ENCODE results near the gene LARGE1.
"Not testable (repeated sequence)": the region's sequence is repeated elsewhere in the genome, so short reads cannot be mapped to it uniquely, and the experiment has no call there.

Gene LARGE1

DNA sequence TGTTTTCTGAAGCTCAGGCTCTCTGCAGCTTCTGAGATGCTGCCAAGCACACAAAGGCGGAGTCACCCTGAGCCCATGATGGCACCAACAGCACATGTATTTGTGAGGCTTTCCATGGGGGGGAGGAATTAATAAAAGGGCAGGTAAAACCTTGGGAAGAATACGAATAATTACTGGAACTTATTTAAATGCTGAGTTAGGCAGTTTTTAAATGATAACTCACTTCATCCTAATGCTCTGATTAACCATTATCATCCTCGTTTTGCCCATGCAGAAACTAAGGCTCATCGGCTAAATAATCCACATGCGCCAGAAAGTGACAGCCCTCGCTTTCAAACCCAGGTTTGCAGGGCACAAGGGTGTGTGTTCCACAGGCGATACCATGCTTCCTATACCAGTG lies 35.4 kb downstream of the LARGE1 start:
- no peak for DNase-seq (ENCODE audit: low read depth in 2 of 2)

DNA sequence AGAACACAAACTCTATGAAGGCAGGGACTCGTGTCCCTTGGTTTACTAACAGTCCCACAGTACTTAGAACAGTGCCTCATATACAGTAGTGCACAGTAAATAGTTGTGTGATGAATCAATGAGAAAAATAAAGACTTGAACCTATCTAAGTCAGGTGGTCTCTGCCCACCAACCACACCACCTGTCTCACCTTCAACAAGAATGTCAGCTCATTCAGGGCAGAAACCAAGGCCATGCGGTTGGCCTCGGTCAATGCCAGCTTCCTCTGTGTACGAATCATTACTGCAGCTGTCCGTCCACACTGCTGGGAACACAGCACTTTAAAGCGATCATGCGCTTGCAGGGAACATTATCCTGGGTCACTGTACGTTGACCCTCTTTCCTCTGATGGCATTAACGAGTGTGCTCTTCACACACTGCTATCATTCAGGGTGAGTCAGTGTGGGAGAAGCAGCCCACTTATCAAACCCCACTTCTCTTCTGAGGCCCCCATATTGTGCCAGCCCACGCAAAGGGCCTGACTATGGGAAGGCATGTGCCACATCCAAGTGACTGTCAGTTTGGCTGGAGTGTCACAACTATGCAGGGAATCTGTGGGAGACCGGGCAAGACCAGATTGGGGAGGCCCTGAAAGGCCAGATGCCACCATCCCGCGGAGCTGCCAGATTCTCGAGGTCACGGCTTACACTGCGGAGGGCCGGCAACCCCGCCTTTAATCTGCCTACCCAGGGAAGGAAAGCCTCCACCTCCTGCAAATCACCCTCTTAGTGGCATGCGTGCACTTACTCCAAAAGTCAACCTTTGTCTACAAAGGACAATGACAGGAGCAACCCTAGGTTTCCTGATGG lies 36.1 kb downstream of the LARGE1 start:
- DNase-seq (ENCODE audit: low read depth in 2 of 2), result no peak

DNA sequence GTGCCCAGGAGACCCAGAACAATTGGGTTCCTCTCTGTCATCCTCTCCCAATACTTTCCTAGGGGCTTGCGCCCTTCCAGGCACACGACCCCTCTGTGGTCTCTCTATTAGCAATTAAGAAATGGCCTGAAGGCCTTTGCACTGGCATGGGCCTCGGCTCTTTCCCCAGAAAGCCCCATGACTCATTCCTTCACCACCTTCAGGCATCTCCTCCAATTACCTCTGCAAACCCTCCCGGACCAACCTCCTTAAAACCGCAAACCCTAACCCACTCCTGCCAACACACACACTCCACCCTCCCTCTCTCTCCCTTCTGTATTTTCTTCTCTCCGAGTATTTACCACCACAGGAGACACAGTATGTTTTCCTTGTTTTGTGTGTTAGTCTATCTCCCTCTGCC lies 36.7 kb downstream of the LARGE1 start:
- DNase-seq (ENCODE audit: low read depth in 2 of 2), result no peak

DNA sequence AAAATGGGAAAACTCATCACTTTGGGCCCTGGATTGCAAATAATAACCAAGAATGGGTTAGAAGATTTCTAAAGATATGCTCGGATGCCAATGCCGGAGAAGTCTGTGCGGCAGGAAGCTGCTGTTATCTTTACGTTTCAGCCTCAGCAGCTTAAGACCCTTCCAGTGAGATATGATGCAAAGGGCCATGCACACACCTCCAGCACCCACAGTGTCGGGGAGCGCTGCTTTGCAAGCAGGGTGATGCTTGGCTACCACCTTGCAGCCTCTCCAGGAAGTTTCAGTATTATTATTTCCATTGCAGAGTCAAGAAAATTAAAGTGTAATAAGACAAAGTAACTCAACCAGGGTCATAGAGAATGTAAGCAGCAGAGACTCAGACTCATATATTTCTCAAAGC lies 37.3 kb downstream of the LARGE1 start:
- DNase-seq (ENCODE audit: low read depth in 2 of 2), result no peak

DNA sequence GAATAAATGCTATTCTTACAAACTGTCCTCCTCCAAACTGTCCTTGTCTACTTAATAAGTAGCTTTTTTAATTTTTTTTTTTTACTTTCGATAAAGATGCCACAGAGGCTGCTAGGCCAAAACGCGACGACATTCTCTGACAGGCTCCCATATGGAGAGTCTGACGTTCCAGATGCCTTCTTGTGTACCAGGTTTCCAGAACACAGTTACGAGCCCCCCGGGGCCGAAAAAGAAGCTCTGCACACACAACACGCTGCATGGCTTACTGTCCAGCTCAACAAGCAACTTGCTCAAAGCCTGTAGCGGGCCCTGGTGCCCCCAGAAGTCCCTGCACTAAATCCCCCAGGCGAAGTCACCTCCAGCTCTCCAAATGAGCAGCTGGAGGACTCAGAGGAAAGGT lies 39.3 kb downstream of the LARGE1 start:
- DNase-seq (ENCODE audit: low read depth in 2 of 2), result no peak

DNA sequence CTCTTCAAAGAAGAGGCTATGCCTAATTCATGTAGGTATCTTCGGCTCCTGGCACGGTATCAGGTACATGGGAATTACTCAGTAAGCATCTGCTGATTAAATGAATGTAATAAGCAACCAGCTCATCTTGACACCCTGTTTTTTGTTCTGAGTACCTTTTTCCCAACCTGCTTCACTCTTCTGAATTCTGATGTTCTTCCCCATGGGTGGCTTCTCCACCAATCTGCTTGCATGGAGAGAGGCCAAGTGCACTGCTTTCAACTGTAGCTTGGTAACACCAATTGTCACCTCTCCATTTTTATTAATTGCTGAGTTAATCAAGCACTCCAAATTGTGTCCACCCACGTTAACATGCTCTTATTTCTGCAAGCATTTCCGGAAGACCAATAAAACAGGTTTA lies 40.5 kb downstream of the LARGE1 start:
- no peak for DNase-seq (ENCODE audit: low read depth in 2 of 2)

DNA sequence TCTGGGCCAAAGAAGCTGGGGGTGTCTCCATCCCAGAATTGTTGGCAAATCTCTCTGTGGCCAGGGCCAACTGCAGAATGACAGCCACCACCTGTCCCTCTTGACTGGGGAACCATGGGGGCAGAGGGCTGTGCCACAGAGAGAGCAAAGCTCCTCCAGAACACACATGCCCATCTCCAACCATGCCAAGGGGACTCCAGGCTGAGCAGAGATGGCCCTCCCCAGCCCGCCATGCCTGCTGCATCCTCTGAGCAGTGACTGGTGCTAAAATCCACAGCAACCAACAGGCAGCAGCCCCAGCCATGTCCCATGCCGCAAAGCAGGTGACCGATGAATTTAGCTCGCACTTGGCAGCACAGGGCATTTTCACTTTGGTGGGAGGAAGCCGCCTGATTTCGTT lies 45.0 kb downstream of the LARGE1 start:
- DNase-seq (ENCODE audit: low read depth in 2 of 2), result no peak

DNA sequence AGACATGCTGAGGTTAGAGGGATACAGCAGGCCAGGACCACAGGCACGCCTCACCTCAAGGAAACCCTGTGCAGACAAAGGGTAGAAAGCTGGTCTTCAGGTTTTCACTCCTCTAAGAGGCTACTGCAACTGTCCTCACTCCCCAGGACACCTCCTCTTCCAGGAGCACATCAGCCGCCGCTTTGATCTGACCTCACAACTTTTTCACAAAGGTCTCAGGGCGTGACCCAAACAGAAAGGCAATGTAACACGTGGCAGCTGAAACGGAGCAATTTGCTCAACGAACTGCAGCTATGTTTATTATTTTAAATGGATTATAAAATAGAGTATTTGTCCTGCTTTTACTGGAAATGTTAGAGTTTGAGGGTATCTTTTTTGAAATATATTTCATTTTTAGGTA lies 46.1 kb downstream of the LARGE1 start:
- DNase-seq (ENCODE audit: low read depth in 2 of 2), result no peak

DNA sequence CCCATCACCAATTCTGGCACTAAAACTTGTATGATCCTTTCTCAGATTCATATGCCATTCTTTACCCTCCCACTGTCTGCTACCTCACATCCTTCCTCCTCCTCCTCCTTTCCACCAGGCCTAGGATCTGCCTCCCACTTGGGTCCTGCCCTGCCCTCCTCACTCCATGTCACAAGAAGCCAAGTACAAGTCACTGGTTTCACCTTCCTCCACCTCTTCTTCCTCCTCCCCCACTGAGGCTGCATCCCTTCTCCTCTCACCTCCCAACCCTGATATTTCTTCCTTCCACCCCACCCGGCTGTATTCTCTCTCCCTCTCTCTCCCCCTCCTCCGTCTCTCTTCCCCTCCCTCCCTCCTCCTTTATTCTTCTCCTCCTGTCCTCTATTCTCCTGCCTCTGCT lies 46.6 kb downstream of the LARGE1 start:
- DNase-seq (ENCODE audit: low read depth in 2 of 2), result no peak

DNA sequence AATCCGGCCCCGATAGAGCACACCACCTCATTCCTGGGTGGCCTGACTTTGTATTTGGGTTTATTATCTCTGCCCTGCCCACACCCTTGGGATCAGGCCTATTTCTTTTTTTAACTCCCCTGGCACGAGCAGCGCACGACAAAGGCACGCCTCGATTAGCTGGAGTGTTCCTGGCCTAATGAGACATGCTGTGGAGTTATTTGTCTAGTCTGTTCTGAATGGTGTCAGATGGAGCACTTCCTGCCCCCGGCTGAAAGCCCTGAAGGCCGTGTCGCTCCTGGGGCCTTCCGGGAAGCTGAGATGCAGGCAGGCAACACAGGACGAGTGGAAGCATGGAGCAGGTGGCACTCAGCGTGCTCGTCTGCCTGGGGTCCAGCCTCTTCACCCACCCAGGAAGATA lies 47.1 kb downstream of the LARGE1 start:
- DNase-seq (ENCODE audit: low read depth in 2 of 2), result no peak

DNA sequence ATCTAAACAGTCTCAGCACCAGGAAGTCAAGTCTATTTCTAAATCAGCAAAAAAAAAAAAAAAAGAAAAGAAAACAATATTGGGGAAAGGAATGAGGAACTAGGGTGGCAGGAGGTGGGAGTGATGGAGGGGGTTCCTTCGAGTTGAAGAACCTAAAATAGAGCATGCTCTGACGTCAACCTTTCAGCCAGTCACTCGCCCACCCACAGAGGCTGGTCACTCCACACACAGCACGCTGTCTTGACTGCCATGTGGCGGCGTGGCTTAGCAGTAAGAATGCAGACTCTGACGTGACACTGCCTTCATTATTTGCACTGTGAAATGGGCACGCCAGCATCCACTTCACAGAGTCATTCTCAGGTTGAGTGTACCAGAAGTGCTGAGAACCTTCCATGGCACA lies 48.3 kb downstream of the LARGE1 start:
- no peak for DNase-seq (ENCODE audit: low read depth in 2 of 2)

DNA sequence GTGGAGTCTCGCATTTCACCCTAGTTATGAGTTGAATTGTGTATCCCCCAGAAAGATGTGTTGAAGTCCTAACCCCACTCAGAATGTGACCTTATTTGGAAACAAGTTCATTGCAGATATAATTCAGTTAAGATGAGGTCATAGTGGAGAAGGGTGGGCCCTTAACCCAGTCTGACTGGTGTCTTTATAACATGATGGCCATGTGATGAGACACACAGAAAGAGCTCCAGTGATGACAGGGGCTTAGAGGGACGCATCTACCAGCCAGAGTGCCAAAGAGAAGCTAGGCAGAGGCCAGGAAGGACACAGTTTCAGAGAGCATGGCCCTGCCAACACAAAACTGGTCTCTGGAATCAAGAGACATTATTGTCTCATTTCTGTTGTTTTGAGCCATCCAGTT lies 50.3 kb downstream of the LARGE1 start:
- no peak for DNase-seq (ENCODE audit: low read depth in 2 of 2)

DNA sequence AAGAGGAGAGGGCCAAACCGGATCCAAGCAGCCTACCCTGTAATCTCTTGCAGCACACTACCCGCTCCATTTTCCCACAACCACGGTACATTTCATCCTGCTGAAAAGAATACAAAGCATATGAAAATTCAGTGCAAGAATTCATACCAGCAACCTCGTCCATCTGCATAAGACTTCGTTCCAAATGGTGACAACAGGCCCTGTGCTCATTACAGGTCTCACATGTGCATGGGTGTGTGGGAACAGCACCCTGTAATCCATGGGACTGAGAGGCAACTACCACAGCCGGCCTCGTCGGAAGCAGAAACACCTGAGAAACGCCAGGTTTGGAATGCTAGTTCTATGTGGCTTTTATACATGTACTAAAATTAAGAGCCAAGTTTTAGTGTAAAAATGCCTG lies 52.3 kb downstream of the LARGE1 start:
- no peak for DNase-seq (ENCODE audit: low read depth in 2 of 2)

DNA sequence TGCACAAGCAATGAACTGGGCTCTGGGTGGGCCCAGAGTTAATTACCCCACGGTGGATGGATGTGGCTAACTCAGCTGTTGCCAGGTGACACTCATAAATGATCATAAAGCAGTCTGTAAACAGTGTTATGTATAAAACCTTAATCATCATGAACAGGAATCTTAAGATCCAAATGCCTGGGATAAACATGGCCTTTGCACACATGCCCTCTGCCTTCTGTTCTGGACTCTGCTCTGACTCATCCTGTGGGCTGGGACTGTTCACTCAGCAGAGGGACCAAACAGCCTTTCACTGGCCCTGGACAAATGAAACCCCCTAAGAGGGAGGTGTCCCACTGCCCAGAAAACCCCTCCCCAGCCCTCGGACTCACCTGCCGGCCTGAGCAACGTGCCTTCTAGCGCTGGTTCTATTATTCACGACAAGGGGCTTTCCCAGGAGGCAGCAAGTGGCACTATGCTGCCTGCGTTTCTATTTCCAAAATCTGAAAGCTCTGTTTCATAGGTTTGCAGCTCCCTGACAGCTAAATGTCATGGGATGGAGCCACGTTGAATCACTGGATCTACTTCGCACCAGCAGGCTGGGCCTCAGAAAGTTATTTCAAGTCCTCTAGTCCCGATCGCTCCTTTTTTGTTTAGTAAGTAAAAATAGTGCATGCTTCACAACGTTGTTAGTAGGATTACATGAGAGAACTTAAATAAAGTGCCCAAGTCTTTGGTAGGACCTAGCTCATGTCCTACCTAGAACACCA lies 53.0 kb downstream of the LARGE1 start:
- no peak for DNase-seq (ENCODE audit: low read depth in 2 of 2)

DNA sequence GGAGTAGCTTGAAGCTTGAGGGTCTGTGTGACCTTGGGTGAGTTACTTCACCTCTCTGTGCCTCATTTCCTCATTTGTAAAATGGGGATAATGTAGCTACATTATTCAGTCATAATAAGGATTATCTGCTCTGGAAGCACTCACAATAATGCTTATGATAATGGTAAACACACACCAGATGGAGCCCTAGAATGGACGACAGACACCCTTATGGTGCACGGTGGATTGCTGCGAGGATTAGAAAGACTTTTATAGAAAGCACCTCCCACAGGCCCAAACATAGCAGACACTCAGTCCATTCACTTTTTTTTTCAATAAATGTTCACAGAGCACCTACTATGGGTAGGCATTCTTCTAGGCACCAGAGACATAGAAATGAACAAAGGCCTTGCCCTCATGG lies 53.8 kb downstream of the LARGE1 start:
- no peak for DNase-seq (ENCODE audit: low read depth in 2 of 2)

DNA sequence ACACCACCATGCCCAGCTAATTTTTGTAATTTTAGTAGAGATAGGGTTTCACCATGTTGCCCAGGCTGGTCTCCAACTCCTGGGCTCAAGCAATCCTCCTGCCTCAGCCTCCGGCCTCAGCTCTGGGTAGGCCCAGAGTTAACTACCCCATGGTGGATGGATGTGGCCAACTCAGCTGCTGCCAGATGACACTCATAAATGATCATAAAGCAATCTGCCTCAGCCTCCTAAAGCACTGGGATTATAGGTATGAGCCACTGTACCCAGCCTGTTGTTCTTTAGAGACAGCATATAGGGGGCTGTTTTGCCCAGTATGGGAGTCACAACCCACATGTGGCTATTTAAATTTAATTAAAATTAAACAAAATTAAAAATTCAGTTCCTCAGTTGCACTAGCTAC lies 54.3 kb downstream of the LARGE1 start:
- DNase-seq (ENCODE audit: low read depth in 2 of 2), result no peak

DNA sequence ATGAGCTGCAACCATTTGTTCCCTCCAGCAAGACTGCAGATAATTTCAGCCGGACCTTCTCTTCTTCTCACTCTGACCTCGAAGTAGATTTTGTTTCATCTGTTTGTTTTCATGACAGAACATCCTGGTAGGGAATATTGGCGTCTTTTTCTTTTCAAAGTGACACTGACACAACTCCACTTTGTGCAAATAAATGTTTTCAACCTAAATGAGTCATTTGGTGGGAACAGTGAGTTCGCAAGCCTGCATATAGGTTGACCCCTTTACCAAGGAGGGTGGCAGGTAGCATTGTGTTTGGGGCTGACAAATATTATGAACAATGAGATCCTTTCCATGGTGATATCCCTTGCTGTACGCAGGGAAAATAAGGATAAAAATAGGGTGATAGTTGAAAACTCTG lies 55.0 kb downstream of the LARGE1 start:
- DNase-seq (ENCODE audit: low read depth in 2 of 2), result no peak

DNA sequence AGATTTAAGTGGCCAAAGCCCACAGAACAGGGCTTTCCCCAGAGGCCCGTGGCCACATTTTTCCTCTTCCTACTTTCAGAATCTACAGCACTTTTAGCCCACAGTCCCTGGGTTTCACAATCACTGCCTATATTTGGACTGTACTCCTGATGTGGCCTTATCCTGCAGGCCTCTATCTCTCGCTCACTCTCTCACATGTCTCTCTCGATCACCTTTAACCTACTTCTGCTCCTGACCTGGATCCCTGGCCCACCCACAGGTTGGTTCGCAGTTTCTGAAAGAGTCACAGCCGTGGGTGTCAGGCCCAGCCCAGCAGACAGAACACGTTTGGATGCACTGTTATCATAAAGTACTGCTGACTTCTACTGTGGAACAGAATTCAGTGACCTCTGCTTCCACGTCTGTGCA lies 55.5 kb downstream of the LARGE1 start:
- no peak for DNase-seq (ENCODE audit: low read depth in 2 of 2)

DNA sequence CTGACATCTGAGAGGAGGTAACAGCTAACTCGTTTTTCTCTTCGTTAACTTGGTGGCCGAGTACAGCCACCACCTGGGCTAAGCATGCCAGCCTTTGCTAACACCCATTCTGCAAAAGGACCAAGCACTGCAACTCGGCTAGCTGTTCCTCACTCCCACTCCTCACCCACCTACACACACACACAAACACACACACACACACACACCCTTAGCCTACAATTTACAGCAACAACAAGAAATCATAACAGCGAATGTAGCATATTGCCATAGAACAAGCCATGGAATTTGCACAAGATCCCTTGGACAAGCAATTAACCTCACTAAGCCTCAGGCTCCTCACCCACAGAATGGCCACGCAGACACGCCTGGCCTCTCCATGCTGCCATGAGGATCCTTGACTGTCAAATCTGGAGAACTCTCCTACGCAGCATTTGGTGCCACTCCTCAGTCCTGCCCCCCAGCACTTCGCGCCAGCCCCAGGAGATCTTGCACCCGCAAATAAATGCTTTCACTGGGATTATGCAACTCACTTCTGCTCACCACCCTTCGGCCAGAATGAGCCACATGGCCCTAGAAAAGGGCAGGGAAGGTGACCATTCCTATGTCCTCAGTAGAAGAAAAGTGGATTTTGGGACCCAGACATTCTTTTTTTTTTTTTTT lies 58.9 kb downstream of the LARGE1 start:
- DNase-seq (ENCODE audit: low read depth in 2 of 2), result no peak

DNA sequence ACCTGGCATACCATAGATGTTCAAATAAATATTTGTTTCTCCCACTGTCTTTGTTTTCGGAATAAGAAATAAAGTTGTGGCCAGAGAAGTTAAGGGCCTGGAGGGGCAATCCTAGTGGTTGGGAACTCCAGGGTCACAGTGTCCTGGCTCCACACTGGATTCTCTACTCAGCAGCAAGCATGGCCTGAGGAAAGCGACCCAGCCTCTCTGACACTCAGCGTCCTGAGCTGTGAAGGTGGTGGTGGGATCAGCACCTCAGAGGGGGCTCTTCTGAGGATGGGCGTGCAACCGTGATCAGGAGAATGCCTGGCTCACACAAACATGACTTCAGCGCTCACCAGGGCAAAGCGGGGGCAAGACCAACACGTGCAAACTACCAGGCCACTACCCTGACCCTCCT lies 59.9 kb downstream of the LARGE1 start:
- no peak for DNase-seq (ENCODE audit: low read depth in 2 of 2)

DNA sequence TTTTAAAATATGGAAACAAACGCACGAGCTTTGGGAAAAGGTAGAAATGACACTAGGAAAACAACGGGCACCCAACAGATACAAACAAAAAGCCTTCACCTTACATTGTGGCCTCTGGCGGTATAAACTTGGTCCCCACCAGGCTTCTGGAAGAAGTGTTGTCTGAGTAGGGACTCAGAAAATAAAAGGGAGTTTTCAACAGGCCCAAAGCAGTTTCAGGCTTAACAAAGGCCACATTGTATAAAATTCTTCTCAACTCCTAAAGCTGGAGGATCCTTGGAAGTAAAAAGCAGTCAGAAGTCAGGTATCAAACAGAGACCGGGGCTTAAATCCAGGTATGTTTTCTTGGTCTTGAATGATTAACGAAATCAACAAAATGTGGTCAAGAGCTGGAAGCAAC lies 61.0 kb downstream of the LARGE1 start:
- no peak for DNase-seq (ENCODE audit: low read depth in 2 of 2)

DNA sequence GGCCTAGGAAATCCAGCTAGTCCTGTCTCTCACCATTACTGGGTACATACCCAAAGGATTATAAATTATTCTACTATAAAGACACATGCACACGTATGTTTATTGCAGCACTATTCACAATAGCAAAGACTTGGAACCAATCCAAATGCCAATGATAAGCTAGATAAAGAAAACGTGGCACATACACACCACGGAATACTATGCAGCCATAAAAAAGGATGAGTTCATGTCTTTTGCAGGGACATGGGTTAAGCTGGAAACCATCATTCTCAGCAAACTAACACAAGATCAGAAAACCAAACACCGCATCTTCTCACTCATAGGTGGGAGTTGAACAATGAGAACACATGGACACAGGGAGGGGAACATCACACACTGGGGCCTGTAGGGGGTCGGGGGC lies 61.6 kb downstream of the LARGE1 start:
- DNase-seq (ENCODE audit: low read depth in 2 of 2), result not testable (repeated sequence)

DNA sequence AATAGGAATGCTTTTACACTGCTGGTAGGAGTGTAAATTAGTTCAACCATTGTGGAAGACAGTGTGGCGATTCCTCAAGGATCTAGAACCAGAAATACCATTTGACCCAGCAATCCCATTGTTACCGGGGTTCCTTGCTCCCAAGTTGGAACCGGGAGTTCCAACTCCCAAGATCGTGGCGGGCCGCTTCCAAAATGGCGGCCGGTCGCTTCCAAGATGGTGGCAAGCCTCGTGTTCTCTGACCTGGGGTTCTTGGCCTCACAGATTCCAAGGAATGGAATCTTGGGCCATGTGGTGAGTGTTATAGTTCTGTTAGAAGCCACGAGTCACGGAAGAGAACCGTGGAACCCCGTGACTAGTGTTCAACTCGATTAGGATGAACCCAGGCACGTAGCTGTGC lies 62.5 kb downstream of the LARGE1 start:
- not testable (repeated sequence) for DNase-seq (ENCODE audit: low read depth in 2 of 2)

Data from stimulated activated CD8-positive, alpha-beta memory T cell treated with anti-CD3 and anti-CD28 coated beads, Interleukin-7, amount 100 ng/mL, for 4 hours (primary cell).